ENCODE measurements around the gene COX17. TPM values are rescaled to one million over a fixed set of nuclear protein-coding genes. Genes with fewer than 3 reads are reported as not detected.
A peak's percentile ranks its signal among the peaks of the same experiment; 100 is the strongest.

The COX17 gene
- total and polyA plus RNA-seq, 9 of the 15 experiments (the other 6 are each of a cell fraction or from before 2014, with no cell fraction given): 29.1 to 167 (median 60.6) TPM

DNA sequence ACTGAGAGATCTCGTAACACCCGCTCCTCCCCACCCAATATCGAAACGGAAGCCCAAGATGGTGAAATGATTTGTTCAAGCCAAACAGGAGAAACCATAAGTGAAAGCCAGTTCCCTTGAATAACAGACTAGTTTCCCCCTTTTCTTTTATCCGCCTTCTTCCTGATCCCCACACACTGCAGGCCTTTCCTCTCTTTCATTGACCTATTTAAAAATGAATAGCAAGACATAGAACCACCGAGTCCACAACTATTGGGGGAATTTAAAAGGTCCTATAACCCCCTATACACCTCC is 382 bp upstream of the COX17 start (continued):
- TF ChIP-seq, protein P1, sequence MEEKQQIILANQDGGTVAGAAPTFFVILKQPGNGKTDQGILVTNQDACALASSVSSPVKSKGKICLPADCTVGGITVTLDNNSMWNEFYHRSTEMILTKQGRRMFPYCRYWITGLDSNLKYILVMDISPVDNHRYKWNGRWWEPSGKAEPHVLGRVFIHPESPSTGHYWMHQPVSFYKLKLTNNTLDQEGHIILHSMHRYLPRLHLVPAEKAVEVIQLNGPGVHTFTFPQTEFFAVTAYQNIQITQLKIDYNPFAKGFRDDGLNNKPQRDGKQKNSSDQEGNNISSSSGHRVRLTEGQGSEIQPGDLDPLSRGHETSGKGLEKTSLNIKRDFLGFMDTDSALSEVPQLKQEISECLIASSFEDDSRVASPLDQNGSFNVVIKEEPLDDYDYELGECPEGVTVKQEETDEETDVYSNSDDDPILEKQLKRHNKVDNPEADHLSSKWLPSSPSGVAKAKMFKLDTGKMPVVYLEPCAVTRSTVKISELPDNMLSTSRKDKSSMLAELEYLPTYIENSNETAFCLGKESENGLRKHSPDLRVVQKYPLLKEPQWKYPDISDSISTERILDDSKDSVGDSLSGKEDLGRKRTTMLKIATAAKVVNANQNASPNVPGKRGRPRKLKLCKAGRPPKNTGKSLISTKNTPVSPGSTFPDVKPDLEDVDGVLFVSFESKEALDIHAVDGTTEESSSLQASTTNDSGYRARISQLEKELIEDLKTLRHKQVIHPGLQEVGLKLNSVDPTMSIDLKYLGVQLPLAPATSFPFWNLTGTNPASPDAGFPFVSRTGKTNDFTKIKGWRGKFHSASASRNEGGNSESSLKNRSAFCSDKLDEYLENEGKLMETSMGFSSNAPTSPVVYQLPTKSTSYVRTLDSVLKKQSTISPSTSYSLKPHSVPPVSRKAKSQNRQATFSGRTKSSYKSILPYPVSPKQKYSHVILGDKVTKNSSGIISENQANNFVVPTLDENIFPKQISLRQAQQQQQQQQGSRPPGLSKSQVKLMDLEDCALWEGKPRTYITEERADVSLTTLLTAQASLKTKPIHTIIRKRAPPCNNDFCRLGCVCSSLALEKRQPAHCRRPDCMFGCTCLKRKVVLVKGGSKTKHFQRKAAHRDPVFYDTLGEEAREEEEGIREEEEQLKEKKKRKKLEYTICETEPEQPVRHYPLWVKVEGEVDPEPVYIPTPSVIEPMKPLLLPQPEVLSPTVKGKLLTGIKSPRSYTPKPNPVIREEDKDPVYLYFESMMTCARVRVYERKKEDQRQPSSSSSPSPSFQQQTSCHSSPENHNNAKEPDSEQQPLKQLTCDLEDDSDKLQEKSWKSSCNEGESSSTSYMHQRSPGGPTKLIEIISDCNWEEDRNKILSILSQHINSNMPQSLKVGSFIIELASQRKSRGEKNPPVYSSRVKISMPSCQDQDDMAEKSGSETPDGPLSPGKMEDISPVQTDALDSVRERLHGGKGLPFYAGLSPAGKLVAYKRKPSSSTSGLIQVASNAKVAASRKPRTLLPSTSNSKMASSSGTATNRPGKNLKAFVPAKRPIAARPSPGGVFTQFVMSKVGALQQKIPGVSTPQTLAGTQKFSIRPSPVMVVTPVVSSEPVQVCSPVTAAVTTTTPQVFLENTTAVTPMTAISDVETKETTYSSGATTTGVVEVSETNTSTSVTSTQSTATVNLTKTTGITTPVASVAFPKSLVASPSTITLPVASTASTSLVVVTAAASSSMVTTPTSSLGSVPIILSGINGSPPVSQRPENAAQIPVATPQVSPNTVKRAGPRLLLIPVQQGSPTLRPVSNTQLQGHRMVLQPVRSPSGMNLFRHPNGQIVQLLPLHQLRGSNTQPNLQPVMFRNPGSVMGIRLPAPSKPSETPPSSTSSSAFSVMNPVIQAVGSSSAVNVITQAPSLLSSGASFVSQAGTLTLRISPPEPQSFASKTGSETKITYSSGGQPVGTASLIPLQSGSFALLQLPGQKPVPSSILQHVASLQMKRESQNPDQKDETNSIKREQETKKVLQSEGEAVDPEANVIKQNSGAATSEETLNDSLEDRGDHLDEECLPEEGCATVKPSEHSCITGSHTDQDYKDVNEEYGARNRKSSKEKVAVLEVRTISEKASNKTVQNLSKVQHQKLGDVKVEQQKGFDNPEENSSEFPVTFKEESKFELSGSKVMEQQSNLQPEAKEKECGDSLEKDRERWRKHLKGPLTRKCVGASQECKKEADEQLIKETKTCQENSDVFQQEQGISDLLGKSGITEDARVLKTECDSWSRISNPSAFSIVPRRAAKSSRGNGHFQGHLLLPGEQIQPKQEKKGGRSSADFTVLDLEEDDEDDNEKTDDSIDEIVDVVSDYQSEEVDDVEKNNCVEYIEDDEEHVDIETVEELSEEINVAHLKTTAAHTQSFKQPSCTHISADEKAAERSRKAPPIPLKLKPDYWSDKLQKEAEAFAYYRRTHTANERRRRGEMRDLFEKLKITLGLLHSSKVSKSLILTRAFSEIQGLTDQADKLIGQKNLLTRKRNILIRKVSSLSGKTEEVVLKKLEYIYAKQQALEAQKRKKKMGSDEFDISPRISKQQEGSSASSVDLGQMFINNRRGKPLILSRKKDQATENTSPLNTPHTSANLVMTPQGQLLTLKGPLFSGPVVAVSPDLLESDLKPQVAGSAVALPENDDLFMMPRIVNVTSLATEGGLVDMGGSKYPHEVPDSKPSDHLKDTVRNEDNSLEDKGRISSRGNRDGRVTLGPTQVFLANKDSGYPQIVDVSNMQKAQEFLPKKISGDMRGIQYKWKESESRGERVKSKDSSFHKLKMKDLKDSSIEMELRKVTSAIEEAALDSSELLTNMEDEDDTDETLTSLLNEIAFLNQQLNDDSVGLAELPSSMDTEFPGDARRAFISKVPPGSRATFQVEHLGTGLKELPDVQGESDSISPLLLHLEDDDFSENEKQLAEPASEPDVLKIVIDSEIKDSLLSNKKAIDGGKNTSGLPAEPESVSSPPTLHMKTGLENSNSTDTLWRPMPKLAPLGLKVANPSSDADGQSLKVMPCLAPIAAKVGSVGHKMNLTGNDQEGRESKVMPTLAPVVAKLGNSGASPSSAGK (IDR thresholded peaks at IDR 0.05): no peak
- TF ChIP-seq BACH1 (tag; IDR thresholded peaks at IDR 0.05): 0 out of 2 replicates have a peak, but pooled peaks have one; percentile 50
- TF ChIP-seq PHB2 (IDR thresholded peaks at IDR 0.05; ENCODE audit: low read depth): no peak
- no peak for TF ChIP-seq REST (IDR thresholded peaks at IDR 0.05; ENCODE audit: borderline replicate concordance)
- TF ChIP-seq REST (CRISPR knock-in tag; IDR thresholded peaks at IDR 0.05; ENCODE audit: low read depth): no peak
- no peak for TF ChIP-seq CTBP1 (IDR thresholded peaks at IDR 0.05; ENCODE audit: borderline replicate concordance)
- TF ChIP-seq L3MBTL2 (IDR thresholded peaks at IDR 0.05): no peak
- TF ChIP-seq SMAD1 (IDR thresholded peaks at IDR 0.05; ENCODE audit: low read depth, low read length, partially characterized antibody): no peak
- 0 out of 2 replicates have a peak, but pooled peaks have one; percentile 16 for TF ChIP-seq ZEB2 (IDR thresholded peaks at IDR 0.05)
- no peak for TF ChIP-seq ZNF586 (CRISPR knock-in tag; conservative IDR thresholded peaks at IDR 0.05)
